ENCODE data around the gene IPCEF1. TPM values are rescaled to one million over a fixed set of nuclear protein-coding genes. Genes with fewer than 3 reads are reported as not detected.

Gene IPCEF1
- total and polyA plus RNA-seq, 2 of the 4 experiments (the other 2 are of a cell fraction), result under 0.01 to 0.03 TPM

DNA sequence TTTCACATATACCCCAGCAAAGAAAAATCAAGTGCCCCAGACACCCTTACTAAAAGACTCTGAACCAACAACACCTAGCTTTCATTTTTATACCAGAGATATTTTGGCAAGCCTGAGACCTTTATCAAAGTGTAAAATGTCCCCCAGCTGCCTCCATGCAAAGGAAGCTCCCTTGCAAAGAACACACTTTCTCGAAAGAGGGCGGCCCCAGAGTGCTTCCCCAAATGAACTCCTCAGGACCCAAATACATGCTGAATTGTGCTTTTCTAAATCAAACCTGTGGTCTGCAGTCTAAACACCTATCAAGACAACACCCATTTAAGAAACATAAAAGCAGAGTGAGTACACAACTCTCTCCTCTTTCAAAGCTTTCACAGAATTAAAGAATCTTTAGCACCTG is 490 bp downstream of the IPCEF1 start:
- Histone ChIP-seq H2AK5ac (ENCODE audit: low read depth, low read length) (no peak overlapping the region), H3K36me3 (ENCODE audit: control insufficient read depth, insufficient read depth, low read length) (no peaks in the 10 kb centered on the region), H4K8ac (ENCODE audit: low read depth in 2 of 2, low read length in 2 of 2) (no peak overlapping the region), H4K5ac (ENCODE audit: low read depth, low read length) (no peak overlapping the region), H3K27me3 (ENCODE audit: control insufficient read depth, insufficient read depth, low read length) (no peaks in the 10 kb centered on the region), H3K23ac (ENCODE audit: low read depth, low read length) (no peak overlapping the region), H3K18ac (ENCODE audit: low read depth, low read length) (no peak overlapping the region), H3K14ac (replicated peaks; ENCODE audit: low read depth, low read length) (no peak overlapping the region), H3K79me1 (ENCODE audit: low read depth in 1 of 2, low read length in 2 of 2) (no peaks in the 10 kb centered on the region), H3K56ac (ENCODE audit: extremely low read depth, insufficient read depth, low read length) (no peak overlapping the region), H3K9ac (ENCODE audit: low read depth, low read length) (no peak overlapping the region), H3K4me1 (ENCODE audit: control insufficient read depth, insufficient read depth, low read length) (peaks cover 5% of the 10 kb centered on the region), H2BK120ac (ENCODE audit: low read depth, low read length) (no peak overlapping the region), H2AFZ (replicated peaks; ENCODE audit: low read length, poor library complexity) (no peak overlapping the region), H3K4me2 (ENCODE audit: low read depth, low read length) (no peak overlapping the region), H3K27ac (ENCODE audit: insufficient read depth, low read length) (no peak overlapping the region), H2BK20ac (ENCODE audit: low read depth, low read length) (no peak overlapping the region), H3K4ac (ENCODE audit: low read depth, low read length) (no peak overlapping the region), H3K4me3 (ENCODE audit: insufficient read depth, low read depth, low read length) (no peak overlapping the region), H2BK5ac (ENCODE audit: low read depth, low read length, poor library complexity, severe bottlenecking) (no peak overlapping the region), H4K20me1 (ENCODE audit: insufficient read depth, low read length) (no peaks in the 10 kb centered on the region), H4K91ac (ENCODE audit: insufficient read depth, low read depth, low read length) (no peak overlapping the region), H3K9me1 (ENCODE audit: insufficient read depth, low read length) (no peaks in the 10 kb centered on the region), H3K9me3 (ENCODE audit: control insufficient read depth, insufficient read depth, low read length) (no peaks in the 10 kb centered on the region), H2BK15ac (ENCODE audit: low read depth, low read length) (no peak overlapping the region), H2AK9ac (replicated peaks; ENCODE audit: low read depth, low read length, poor library complexity) (no peak overlapping the region)
- 100% methylated on average over 2 of the region's 2 CpGs; no CpG with 5 or more reads in 1 of the 2 experiments for WGBS, 2 experiments (ENCODE audit: extremely low coverage in 2 of 2, insufficient read length in 1 of 2)
- ATAC-seq (ENCODE audit: low read depth), result no peak
- ChIA-PET POLR2A (ENCODE audit: unreplicated experiment) (no interaction called here), CTCF (interaction anchor here (1.5 kb wide), 1 partner anchor 15 kb away, joined by 4 read pairs; no protein-coding TSS in a partner anchor)
- intact Hi-C loops (cut with micrococcal nuclease) (no loop called here), dilution Hi-C loops (cut with HindIII; ENCODE audit: low sequenced_read_pairs, unreplicated experiment) (loop anchor here (25.0 kb wide), 1 partner anchor 194 kb away; no protein-coding TSS in a partner anchor), in situ Hi-C loops (cut with MboI; ENCODE audit: low sequenced_read_pairs) (no loop called here)
- BruUV-seq (replicated peaks), result no TSS peak
- TF ChIP-seq MXI1 (IDR thresholded peaks at IDR 0.05; ENCODE audit: borderline replicate concordance, low read depth, low read length), result no peak
- TF ChIP-seq SMC3 (IDR thresholded peaks at IDR 0.05; ENCODE audit: low read depth, low read length), result no peak
- no peak for TF ChIP-seq RAD21 (IDR thresholded peaks at IDR 0.05; ENCODE audit: low read length)
- no peak for TF ChIP-seq NFE2L2 (IDR thresholded peaks at IDR 0.05; ENCODE audit: low read depth, low read length)
- TF ChIP-seq BHLHE40 (IDR thresholded peaks at IDR 0.05; ENCODE audit: low read depth, low read length), result no peak
- no peak for TF ChIP-seq CEBPB (IDR thresholded peaks at IDR 0.05; ENCODE audit: low read depth, low read length)
- TF ChIP-seq CHD1 (IDR thresholded peaks at IDR 0.05; ENCODE audit: low read depth, low read length), result no peak
- no peak for TF ChIP-seq POLR2A (IDR thresholded peaks at IDR 0.05; ENCODE audit: low read depth, low read length)
- no peak for TF ChIP-seq RCOR1 (IDR thresholded peaks at IDR 0.05; ENCODE audit: insufficient replicate concordance, low read length)
- no peak for TF ChIP-seq CTCF (conservative IDR thresholded peaks at IDR 0.05; ENCODE audit: low read depth, low read length)
- no peak for TF ChIP-seq MAZ (IDR thresholded peaks at IDR 0.05; ENCODE audit: borderline replicate concordance, low read depth, low read length)
- no peak for TF ChIP-seq MAFK (IDR thresholded peaks at IDR 0.05; ENCODE audit: low read depth, low read length)
- TF ChIP-seq RFX5 (IDR thresholded peaks at IDR 0.05; ENCODE audit: low read depth, low read length), result no peak
- DNase-seq, result no peak
